Stimulated activated effector memory CD8-positive, alpha-beta T cell treated with anti-CD3 and anti-CD28 coated beads, Interleukin-12 subunit alpha, Interleukin-12 subunit beta, amount 100 ng/mL, for 72 hours (primary cell): ENCODE data around the gene TBCE.

Experiments
- ATAC-seq: fragments of 150-1000 bp; cut with Tn5 transposase; 2 replicates; pipeline ENCODE4 v1.10.0; 2021
- DNase-seq, 2 donors: peaks; one replicate each; pipeline ENCODE4 v3.0.0; 2021 to 2022; ENCODE audit warnings: low spot score in 2 of 2
- H3K27ac Mint-ChIP-seq: one replicate; pipeline ENCODE4 v1.8.0; 2022; ENCODE audit warnings: mild to moderate bottlenecking, mixed read lengths
- H3K36me3 Mint-ChIP-seq: one replicate; pipeline ENCODE4 v1.8.0; 2022; ENCODE audit warnings: mild to moderate bottlenecking, mixed read lengths
- H3K4me1 Mint-ChIP-seq: one replicate; pipeline ENCODE4 v1.8.0; 2022; ENCODE audit warnings: mixed read lengths
- H3K4me3 Mint-ChIP-seq: one replicate; pipeline ENCODE4 v1.8.0; 2022; ENCODE audit warnings: mild to moderate bottlenecking, mixed read lengths
- H3K9me3 Mint-ChIP-seq: one replicate; pipeline ENCODE4 v1.8.0; 2022; ENCODE audit warnings: mixed read lengths

TBCE gene

GRCh38 chr1:235415008-235415904 lies 48.0 kb downstream of the TBCE start:
- ATAC-seq (peak; percentile 86), DNase-seq (peak; percentile 20 to 63)
- H3K9me3 Mint-ChIP-seq: no peaks in the 10 kb centered on the region
- peaks cover 13% of the 10 kb centered on the region for H3K36me3 Mint-ChIP-seq
- H3K27ac Mint-ChIP-seq: no peak overlapping the region
- H3K4me3 Mint-ChIP-seq: no peak overlapping the region
- H3K4me1 Mint-ChIP-seq: no peaks in the 10 kb centered on the region

DNA sequence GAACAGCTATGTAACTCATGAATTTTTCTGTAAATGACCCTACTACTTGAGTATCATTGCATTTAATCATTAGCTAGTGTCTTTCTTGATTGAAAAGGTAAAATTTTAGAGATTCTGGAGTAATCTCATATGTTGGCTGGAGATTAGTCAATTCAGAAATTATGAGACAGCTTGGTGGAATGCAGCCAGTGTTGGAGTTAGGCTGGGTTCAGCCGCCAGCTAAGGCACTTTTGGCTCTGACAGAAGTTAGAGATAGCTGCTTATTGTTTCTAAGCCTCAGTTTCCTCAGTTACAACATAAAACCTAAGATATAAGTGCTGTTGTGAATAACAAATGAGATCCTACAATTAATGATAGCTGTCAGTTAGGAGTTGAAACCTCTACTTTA lies 49.4 kb downstream of the TBCE start:
- Mint-ChIP-seq H3K27ac (no peak overlapping the region), H3K4me1 (no peaks in the 10 kb centered on the region), H3K9me3 (no peaks in the 10 kb centered on the region), H3K36me3 (peaks cover 13% of the 10 kb centered on the region), H3K4me3 (no peak overlapping the region)
- DNase-seq: no peak
- ATAC-seq: no peak

GRCh38 chr1:235417086-235417697 lies 50.0 kb downstream of the TBCE start:
- H3K4me1 Mint-ChIP-seq: no peaks in the 10 kb centered on the region
- H3K36me3 Mint-ChIP-seq: peaks cover 13% of the 10 kb centered on the region
- DNase-seq (peak; percentile 52 to 83), ATAC-seq (peak; percentile 66)
- H3K9me3 Mint-ChIP-seq: no peaks in the 10 kb centered on the region
- no peak overlapping the region for H3K4me3 Mint-ChIP-seq
- H3K27ac Mint-ChIP-seq: no peak overlapping the region

DNA sequence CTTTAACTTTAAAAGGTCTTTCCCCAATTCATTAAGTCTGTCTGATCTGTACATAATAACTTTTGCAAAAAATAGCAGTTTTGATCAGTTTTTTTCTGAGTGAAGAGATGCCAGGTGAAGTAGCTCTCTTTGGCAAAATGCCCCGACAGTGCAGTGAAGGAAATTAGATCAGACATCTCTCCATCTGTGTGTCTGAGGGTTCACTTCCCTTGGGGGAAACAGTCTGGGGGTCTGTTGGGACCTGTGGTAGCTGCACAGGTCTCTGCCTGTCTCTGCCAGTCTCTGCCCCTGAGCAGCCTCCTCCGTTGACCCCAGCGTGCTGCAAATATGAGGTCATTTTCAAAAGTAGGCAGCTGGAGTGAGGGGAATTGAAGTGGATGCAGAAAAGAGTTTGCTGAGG lies 54.5 kb downstream of the TBCE start:
- Mint-ChIP-seq H3K27ac (no peak overlapping the region), H3K9me3 (no peaks in the 10 kb centered on the region), H3K36me3 (peaks cover 8% of the 10 kb centered on the region), H3K4me3 (no peak overlapping the region), H3K4me1 (peaks cover 31% of the 10 kb centered on the region)
- no peak for ATAC-seq
- no peak for DNase-seq

GRCh38 chr1:235423214-235423652 lies 56.0 kb downstream of the TBCE start:
- H3K4me1 Mint-ChIP-seq: peaks cover 31% of the 10 kb centered on the region
- peaks cover 4% of the 10 kb centered on the region for H3K36me3 Mint-ChIP-seq
- H3K4me3 Mint-ChIP-seq: peak overlapping the region; percentile 44
- peak in 1 of 2 donors; percentile 55 for DNase-seq
- ATAC-seq: peak; percentile 84
- no peaks in the 10 kb centered on the region for H3K9me3 Mint-ChIP-seq
- H3K27ac Mint-ChIP-seq: peak overlapping the region; percentile 70

DNA sequence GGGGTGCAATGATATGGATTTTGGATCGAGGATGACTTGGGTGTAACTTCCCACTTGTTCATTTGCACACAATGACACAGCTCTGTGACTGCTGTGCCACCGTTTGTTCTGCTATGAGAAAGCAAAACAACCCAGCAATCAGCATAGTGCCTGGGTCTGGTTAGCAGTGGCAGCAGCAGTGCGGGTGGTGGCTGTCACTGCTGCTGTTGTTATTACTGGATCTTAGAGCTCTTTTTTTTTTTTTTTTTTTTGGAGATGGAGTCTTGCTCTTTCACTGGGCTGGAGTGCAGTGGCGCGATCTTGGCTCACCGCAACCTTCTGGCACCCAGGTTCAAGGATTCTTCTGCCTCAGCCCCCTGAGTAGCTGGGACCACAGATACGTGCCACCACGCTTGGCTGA lies 56.9 kb downstream of the TBCE start:
- H3K9me3 Mint-ChIP-seq: no peaks in the 10 kb centered on the region
- no peaks in the 10 kb centered on the region for H3K36me3 Mint-ChIP-seq
- H3K4me1 Mint-ChIP-seq: peaks cover 31% of the 10 kb centered on the region

GRCh38 chr1:235425357-235425756 lies 58.1 kb downstream of the TBCE start:
- DNase-seq (no peak), ATAC-seq (no peak)
- Mint-ChIP-seq H3K36me3 (no peaks in the 10 kb centered on the region), H3K4me1 (peaks cover 31% of the 10 kb centered on the region), H3K9me3 (no peaks in the 10 kb centered on the region), H3K4me3 (no peak overlapping the region), H3K27ac (peak overlapping the region; percentile 77)

More for the DNA sequence above, 56.9 kb downstream of the TBCE start:
- peak; percentile 55 for ATAC-seq
- Mint-ChIP-seq H3K27ac (peak overlapping the region; percentile 70), H3K4me3 (no peak overlapping the region)
- DNase-seq: no peak

DNA sequence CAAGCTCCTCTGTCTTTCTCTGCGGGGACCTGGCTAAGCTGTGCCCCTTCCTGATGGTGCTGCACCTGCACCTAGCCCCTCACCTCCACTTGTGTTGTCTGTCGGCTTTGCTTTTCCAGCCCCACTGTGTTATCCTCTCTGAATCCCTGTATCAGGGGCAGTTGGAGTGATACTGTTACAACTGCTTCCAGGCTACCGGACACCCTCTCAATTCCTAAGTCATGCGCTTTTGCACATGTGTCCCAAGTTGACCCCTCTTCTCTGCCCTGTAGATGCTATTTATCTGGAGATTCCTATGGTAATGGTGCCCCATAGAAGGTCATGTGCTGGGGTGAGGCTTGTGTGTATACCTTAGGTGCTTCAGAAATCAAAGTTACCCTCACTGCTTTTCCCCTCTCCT lies 58.9 kb downstream of the TBCE start:
- H3K4me1 Mint-ChIP-seq: peaks cover 31% of the 10 kb centered on the region

GRCh38 chr1:235426680-235427079 lies 59.5 kb downstream of the TBCE start:
- no peaks in the 10 kb centered on the region for H3K9me3 Mint-ChIP-seq
- no peak overlapping the region for H3K27ac Mint-ChIP-seq
- DNase-seq (no peak), ATAC-seq (no peak)
- H3K36me3 Mint-ChIP-seq: no peaks in the 10 kb centered on the region
- no peak overlapping the region for H3K4me3 Mint-ChIP-seq
- peaks cover 31% of the 10 kb centered on the region for H3K4me1 Mint-ChIP-seq

More for the DNA sequence above, 58.9 kb downstream of the TBCE start:
- Mint-ChIP-seq H3K36me3 (no peaks in the 10 kb centered on the region), H3K9me3 (no peaks in the 10 kb centered on the region), H3K27ac (peak overlapping the region; percentile 77), H3K4me3 (no peak overlapping the region)
- no peak for ATAC-seq
- DNase-seq: no peak

DNA sequence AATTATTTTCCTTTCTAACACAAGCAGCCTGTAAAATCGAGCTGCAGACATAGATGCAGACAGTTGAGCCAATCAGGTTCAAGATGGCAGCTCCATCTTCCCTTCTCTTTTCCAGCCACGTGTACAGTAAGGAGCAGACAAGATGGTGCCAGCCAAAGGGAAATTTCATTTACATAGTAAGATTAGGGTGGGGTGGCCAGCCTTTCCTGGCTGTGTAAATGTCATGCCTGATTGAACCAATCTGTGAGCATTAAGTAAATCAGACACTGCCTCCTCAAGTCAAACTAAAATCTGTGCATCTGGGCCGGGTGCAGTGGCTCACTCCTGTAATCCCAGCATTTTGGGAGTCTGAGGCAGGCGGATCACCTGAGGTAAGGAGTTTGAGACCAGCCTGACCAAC lies 60.2 kb downstream of the TBCE start:
- Mint-ChIP-seq H3K9me3 (no peaks in the 10 kb centered on the region), H3K4me1 (peaks cover 31% of the 10 kb centered on the region), H3K4me3 (no peak overlapping the region), H3K27ac (no peak overlapping the region), H3K36me3 (no peaks in the 10 kb centered on the region)
- DNase-seq (no peak), ATAC-seq (no peak)

- no peak overlapping the region for H3K4me3 Mint-ChIP-seq
- DNase-seq (no peak), ATAC-seq (no peak)
- no peak overlapping the region for H3K27ac Mint-ChIP-seq
- peaks cover 12% of the 10 kb centered on the region for H3K36me3 Mint-ChIP-seq
- peaks cover 16% of the 10 kb centered on the region for H3K4me1 Mint-ChIP-seq
- no peaks in the 10 kb centered on the region for H3K9me3 Mint-ChIP-seq
These were observed 61.9 kb downstream of the TBCE start for GRCh38 chr1:235429143-235429542.

DNA sequence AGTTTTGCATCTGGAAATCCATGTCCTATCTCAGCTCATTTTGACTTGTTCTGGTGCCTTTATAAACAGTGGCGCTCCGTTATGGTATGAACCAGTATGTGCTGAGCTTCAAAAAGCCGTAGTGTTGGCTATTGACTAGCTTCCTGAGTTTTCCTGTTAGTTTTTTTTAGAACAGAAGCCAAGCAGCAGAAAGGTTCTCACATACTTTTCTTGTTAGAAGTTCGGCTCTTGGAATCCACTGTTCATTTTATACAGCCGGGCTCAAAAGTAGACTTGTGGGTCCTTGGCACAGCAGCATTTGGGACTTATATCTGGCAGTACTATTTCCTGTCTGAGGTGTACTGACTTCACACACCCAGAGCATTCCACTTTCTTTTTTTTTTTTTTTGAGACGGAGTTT lies 63.8 kb downstream of the TBCE start:
- Mint-ChIP-seq H3K4me1 (peaks cover 4% of the 10 kb centered on the region), H3K27ac (no peak overlapping the region), H3K36me3 (peaks cover 31% of the 10 kb centered on the region), H3K4me3 (no peak overlapping the region), H3K9me3 (no peaks in the 10 kb centered on the region)
- DNase-seq (no peak), ATAC-seq (no peak)

- Mint-ChIP-seq H3K27ac (no peak overlapping the region), H3K36me3 (peaks cover 61% of the 10 kb centered on the region), H3K4me3 (no peak overlapping the region), H3K4me1 (no peaks in the 10 kb centered on the region), H3K9me3 (no peaks in the 10 kb centered on the region)
- DNase-seq (no peak), ATAC-seq (no peak)
These were observed 66.8 kb downstream of the TBCE start for GRCh38 chr1:235434001-235434400.

DNA sequence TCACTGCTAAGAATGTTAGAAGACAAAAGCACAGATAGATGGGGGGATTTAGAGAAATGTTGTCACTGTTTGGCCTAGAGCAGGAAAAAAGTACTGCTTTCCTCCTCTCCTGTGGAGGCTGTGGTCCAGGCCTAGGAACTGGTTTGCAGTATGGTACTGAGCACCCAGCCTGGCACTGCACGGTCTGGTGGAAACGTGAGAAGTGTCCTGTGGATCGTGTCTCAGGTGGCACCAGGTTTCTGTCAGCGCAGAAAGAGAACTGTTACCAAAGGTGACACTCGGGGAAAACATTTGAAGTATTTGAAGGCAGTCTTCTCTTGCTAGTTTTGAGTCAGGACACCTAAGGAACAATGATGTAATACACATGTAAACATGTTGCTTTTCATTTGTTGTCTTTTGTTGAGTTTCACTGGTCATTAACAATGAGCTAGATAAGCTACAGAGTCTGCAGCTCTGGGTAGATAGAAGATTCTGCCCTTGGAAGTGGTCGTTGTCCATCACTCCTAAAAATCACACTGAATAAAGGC lies 74.0 kb downstream of the TBCE start:
- ATAC-seq: no peak
- Mint-ChIP-seq H3K27ac (peak overlapping the region; percentile 76), H3K9me3 (no peaks in the 10 kb centered on the region), H3K36me3 (peaks cover 97% of the 10 kb centered on the region), H3K4me3 (no peak overlapping the region), H3K4me1 (no peaks in the 10 kb centered on the region)
- no peak for DNase-seq

DNA sequence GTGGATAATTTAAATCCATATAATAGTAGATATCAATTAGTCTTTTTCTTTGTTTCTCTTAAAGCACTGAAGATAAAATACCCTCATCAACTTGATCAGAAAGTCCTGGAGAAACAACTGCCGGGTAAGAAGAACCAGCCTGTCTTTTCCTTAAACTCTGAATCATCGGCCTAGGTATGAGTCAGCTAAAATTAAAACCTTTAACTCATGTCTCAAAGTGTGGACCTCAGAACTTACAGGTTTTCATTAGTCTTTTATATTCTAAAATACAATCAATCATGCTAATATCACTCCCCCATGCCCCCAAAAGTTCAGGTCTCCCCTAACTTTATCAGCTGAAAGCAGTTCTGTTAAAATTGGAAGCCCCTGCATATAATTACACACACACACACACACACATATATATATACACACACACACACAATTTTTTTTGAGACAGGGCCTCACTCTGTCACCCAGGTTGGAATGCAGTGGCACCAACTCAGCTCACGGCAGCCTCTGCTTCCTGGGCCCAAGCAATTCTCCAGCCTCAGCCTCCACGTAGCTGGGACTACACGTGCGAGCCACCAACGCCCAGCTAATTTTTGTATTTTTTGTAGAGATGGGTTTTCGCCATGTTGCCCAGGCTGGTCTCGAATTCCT lies 75.7 kb downstream of the TBCE start:
- Mint-ChIP-seq H3K36me3 (peaks cover 97% of the 10 kb centered on the region), H3K9me3 (no peaks in the 10 kb centered on the region), H3K4me3 (no peak overlapping the region), H3K4me1 (no peaks in the 10 kb centered on the region), H3K27ac (peak overlapping the region; percentile 81)
- ATAC-seq: no peak
- no peak for DNase-seq
